Measurements from ENCODE around the gene TNFAIP3.

Gene TNFAIP3

DNA sequence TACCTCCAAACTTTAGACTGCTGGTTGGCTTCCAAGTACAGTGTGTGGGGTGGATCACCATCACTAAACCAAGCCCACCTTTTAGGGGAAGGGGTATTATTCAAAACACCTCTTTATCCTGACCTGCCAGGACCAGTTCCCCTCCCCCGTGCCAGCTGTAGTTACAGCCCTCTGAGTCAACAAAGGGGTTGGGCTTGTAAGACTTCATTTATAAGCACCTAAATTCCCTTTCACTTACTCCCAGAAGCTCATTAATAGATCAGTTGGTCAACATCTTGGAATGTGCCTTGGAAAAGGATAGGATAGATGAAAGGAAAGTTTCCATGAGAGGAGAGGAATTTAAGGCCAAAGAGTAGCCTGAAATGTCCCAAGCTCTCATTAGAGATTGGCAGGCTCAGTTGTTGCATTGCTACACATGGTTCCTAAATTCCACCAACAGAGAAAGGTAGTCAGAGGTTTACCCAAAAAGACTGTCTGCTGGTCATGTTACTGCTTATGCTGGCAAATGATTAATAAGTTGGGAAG is 59.2 kb downstream of the TNFAIP3 start:
- DNase-seq: peak; percentile 7

DNA sequence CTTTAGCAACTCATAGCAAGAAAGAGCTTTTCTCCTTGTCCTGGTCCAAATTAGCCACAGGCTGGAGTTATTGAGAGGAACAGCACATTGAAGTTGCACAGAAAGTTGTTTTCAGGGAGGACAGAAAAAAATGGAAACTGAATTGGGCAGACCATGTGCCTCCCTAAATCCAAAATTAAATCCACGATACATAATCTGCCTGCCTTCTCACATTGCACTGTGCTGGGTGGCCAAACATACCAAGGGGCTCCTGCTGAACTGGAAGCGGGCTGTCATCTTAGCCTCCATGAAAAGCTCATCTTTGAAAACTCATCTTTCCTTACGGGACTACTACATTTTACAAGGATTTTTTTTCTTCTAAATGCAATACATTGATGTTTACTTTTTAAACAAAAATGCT is 59.9 kb downstream of the TNFAIP3 start:
- no peak for DNase-seq

DNA sequence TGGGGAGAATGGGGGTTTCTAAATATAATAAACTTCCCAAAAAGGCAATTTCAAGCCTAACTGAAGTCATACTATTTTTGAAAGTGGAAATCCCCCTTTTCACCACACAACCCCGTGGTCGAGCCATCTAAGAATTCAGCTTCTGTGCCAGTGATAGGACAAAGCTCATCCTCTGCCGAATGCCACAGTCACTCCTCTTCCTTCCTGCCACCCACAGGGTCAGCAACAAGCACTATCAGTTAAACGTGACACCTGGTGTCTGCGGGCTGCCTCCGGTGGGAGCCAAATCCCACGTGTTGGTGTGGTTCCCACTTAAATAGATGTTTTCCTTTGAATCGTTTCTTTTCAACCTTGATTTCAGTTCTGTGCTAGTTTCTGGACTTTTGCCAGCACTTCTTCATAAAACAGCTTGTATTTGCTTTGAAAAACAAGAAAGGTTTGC is 60.7 kb downstream of the TNFAIP3 start:
- peak; percentile 20 for DNase-seq

DNA sequence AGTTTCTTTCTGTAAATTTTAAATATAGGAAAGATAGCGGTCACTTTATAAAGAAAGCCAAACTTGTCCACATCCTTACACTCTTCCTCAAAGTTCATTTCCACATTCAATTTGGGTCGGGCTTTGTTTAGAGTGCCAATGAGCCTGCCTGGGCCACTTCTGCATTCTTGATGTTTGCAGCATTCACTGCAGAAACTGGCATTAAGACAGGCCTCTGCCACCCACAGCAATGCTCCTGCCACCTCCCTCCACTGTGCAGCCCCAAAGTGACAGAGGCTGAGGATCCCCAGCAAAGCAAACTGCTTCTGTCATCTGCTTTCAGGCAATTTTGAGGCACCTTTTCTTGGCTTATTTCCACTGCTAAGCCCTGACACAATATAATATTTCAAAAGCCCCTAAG is 61.2 kb downstream of the TNFAIP3 start:
- no peak for DNase-seq

DNA sequence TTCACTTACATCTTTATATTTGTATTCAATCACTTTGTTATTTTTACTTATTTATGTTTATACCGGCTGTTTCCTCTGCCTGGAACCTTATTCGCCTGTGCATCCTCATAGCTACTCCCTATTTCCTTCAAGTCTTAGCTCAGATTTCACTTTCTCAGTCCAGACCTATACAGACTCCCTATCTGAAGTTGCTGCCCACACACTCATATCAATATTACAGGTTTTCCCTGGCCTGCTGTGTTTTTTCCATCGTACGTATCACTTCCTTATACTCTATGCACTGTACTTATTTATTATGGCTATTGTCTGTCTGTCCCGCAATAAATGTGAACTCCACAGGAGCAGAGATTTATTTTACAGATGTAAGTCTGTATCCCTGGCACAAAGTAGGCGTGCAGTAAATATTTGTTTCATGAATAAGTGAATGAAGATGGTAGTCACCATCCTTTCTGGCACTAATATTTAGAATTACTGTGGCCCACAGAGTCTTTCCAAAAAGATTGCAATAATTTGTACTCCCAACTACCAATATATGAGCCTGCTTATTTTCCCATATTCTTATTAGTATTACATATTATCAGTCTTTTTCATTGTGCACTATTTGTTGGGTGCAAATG is 64.9 kb downstream of the TNFAIP3 start:
- no peak for DNase-seq

Data from NCI-H2171 treated with DMSO at 0.1 percent for 48 hours (cell line).